NOMO-1 treated with dmso at 0.1 percent for 144 hours (cell line): ENCODE measurements around the gene CRBN.
A peak's percentile ranks its signal among the peaks of the same experiment; 100 is the strongest.

ENCODE experiments used
- DNase-seq: peaks from one replicate; lab custom pipeline; 2025; ENCODE audit not compliant: unreplicated experiment; lab: John Stamatoyannopoulos, UW

Gene CRBN

DNA sequence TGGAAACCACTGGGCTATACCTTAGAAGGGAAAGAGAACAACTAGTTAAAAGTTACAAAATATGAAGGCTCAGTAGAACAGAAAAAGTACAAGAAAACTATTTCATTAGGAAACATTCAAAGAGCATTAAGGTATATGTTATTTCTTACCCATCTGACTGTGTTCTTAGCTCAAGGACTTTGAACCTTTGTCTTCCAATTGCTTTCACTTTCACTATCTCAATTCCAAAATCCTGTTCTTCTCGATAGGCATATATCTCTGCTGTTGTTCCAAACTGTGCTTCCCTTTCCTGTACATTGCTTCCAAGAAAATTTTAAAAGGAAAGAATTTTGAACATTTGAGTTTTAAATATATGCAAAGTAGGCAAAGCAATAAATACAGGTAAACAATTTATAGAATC, 6.9 kb downstream of the CRBN start:
- DNase-seq = no peak

DNA sequence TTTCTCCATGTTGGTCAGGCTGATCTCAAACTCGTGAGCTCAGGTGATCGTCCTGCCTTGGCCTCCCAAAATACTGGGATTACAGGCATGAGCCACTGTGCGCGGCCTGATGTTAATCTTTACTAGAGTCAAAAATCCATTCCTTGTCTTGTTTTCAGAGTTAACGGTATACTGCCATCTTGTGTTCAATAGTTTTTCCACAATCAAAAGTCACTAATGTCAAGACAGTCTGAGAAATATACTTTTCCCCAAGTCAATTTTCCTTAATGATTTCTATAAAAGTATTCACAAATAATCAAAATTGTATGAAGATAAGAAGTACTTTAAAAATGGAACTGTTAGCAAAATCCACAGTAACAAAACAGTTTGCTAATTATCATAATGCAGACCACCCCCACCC, 8.5 kb downstream of the CRBN start:
- no peak for DNase-seq

DNA sequence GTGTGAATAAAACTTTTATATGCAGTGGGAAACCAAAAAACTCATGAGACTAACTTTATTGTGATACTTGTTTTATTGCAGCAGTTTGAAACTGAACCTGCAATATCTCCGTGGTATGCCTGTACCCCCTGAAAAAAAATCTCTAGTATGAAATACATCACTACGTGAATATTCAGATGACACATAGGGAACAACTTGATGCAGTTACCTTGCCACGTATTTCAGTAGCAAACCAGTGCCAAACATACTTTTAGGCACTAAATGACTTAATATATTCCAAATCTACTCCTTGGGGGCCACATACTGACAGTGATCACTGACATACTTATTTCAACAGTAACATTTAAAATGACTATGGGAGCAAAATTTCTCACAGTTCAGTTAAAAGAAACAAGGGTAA, 13.8 kb downstream of the CRBN start:
- DNase-seq = no peak

DNA sequence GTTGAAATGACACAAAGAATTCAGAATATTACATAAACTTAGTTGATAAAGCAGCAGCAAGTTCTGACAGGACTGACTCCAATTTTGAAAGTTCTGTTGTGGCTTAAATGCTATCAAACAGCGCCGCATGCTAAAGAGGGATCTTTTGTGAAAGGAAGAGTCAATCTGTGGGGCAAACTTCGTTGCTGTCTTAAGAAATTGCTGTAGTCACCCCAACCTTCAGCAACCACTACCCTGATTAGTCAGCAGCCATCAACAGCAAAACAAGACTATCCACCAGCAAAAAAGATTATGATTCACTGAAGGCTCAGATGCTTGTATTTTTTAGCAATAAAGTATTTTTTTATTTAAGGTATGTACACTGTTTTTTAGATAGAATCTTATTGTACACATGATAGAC, 14.2 kb downstream of the CRBN start:
- DNase-seq = no peak

DNA sequence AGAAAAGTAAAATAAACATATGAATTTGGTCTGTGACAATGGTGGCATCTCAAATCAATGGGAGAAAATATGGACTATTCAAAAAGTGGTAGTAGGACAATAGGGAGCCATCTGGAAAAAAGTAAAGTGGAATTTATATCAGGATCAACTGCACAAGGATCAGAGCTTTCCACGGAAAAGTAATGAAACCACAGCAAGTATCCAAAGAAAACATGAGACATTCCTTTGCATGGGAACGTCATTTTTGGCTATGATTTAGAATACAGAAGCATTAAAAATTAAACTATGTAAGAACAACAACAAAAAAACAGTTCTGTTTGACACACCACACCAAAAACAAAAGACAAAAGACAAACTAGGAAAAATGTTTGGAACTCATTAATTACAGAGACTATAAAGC, 18.7 kb downstream of the CRBN start:
- DNase-seq = no peak

DNA sequence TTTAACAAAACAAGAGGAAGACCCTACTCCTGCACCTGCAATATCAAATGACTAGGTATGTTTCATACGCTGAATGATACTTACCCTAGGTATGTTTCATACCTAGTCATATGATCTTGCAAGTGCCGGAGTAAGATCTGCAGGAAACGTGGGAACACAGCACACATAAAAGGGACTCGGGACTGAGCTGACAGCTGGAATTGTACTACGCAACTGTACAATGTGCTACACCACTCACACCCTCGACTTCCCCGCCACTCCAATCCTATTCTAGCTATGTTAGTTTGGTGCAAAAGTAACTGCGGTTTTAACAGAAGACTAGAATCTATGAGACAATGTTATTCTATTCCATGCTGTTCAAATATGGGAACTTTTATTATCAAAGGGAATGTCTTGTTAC, 22.0 kb downstream of the CRBN start:
- DNase-seq = no peak

DNA sequence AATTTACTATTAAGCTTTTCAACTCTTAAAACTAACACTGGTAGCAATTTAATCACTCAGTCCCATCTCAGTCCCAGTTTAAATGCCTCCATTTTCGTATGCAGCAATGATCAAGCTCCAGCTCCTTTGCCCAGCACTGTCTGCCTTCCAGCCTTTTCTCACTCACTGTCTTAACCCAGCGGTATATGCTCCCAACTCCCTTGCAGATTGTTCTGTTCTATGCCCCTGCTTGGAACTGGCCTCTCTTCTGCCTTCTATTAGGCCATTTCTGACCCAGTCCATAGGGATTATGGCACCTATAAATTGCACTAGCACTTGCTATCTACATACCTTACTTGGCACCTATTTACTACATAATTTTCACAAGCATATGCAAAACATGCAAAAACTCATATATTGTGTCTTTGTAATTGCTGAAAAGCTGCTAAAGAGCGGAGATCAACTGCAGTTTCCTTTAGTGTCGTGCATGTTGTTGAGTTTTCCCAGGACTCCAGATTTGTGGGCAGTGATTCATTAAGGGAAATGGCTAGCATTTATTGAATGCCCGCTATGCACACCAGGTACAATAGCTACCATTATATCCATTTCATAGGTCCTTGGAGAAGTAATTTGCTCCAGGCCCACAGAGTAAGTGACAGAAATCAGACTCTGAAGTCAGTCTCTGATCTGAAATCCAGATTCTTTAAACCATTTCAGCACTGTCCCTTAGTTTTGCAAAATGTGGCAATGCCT, 24.4 kb downstream of the CRBN start:
- no peak for DNase-seq

DNA sequence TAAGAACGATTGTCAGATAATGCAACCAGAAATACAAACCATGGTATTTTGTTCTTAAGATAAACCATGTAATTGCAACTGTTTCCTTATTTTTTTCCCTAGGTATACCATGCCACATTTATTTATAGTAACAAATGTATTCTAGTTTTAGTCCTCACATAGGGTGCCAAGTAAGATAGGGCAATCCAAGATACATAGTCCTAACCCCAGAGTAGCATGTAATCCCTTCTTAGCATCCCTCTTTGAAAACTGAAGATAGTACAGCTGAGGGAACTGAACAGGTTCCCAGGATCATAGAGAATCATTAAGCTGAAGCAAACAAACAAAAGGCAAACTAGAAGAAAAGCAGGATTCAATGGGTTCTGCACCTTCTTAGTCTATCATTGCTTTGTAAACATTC, 28.0 kb downstream of the CRBN start:
- DNase-seq = no peak

DNA sequence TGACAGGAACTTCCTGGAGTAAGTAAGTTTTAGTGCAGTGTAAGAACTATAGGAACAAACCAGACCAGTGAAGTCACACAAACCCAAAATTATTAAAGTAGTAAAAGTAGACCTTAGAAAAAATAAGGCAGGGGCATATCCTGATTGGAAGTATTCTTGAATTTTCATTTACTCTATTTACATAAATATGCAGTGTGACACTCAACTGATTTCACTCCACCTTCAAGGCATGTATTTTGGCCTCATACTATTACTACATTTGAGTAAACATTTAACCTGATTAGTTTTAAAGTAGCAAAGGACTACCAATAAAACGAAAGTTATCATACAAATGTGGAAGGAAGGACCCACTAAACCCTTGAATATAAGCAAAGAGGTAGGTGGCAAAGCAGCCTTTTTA, 29.9 kb downstream of the CRBN start:
- DNase-seq = no peak

DNA sequence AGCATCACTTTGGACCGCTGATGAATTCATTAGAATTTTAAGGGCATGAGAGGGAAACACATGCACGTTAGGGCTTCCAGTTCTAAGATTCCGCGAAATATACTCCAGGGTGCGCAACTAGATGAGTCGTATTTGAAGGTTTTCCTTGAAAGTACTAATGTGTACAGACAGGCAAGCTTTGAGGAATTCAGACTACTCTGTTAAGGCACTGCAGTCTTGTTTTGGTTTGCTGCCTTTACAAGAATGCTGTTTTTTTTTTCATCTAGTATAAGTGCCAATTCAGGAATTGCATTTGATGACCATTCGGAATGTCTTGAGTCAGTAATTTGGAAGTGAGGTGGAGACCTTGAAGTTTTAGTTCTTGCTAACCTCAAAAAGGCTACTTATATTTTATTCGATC, 33.7 kb downstream of the CRBN start:
- no peak for DNase-seq

DNA sequence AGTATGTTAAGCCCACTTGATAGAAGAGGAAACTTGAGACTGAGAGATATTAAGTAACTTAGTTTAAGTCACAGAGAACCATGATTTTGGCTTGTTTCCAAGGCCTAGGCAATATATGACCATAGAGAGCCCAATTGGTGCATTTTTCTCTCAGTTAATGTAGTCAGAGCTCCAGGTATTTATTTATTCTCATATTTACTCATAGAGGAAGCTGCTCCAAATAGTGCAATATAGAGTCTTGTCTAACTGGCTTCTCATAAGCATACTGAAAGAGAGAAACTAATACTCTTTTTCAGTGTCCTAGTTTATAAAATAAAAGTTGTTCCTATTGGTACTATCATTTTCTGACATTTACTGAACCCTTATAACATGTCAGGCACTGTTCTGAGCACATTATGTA, 37.6 kb downstream of the CRBN start:
- DNase-seq = no peak

DNA sequence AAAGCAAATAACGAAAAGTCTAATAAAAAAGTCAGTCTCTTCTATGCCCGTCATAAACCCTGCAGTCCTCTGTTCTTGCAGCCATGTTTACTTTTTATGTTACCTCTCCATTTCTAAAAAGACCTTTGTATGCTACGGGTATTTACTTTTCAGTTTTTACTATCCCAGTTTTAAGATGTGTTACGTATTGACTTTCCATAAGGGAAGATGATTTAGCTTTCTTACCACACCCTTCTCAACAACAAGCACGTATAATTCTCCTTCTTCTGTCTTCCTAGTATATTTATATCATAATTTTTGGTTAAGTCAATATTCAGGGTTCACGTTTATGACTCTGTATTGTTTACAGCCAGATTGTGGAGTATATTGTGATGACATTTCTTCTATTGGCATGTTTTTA, 42.0 kb downstream of the CRBN start:
- DNase-seq = no peak

DNA sequence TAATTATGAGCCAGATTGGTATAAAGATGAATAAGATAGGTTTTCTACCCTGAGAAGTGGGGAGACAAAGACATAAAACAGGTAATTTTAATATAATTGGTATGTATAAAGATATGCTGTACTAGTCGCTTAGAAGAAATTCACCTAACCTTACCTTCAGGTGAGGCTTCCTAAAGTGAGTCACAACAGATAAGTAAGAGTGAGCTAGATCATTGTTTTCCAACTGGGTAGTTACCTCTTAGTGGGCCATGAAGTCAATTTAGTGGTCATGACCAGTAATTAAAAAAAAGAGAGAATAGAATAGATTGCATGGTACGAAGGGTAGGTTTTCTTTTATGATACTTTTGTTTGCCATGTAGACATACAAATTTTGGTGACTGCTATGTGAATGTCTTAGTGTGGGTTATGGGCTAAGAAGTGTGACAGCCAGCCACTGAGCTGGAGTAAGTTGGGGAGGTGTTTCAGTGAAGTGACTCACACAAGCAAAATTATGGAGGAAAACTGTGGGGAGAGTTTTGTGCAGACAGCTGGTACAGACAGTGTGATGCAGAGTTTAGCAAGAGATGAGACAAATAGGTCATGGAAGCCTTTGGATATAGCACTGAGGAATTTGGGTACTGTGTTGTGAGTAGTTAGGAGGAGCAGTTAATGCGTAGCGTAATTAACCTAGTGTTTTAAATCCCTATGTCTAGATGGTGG, 44.6 kb downstream of the CRBN start:
- DNase-seq = no peak

DNA sequence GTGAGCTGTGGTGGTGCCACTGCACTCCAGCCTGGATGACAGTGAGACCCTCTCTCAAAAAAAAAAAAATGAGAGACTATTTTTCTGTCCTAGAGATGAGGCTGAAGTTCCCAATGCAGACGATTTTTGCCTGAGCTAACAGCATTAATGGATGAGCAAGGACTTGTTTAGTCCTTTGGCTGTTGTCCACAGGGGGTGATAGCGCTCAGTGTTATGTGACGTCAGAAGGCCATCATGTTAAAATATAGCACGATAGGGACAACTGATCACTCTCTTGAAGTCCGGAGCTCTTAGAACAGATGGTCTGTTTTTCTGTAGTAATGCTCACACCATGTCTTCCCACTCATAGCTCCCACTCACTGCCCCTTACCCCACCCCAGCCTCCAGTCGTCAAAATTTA, 46.0 kb downstream of the CRBN start:
- no peak for DNase-seq

DNA sequence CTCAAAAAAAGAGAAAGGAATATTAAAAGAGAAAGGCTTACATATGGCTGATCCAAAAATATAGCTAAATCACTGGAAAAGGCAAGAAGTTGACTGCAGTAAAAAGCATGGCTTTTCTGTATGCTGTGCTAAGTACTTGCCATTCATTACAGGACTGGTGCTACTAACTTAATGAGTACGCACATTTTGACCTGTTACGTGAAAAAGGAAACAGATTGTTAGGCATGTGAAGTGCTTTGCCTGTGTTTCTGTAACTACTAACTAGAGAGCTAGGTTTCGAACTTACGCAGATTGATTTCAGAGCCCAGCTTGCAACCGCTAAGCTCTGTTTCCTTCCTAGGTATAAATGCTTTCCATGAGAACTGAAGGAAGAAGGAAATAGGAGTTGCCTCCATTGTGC, 49.9 kb downstream of the CRBN start:
- no peak for DNase-seq

DNA sequence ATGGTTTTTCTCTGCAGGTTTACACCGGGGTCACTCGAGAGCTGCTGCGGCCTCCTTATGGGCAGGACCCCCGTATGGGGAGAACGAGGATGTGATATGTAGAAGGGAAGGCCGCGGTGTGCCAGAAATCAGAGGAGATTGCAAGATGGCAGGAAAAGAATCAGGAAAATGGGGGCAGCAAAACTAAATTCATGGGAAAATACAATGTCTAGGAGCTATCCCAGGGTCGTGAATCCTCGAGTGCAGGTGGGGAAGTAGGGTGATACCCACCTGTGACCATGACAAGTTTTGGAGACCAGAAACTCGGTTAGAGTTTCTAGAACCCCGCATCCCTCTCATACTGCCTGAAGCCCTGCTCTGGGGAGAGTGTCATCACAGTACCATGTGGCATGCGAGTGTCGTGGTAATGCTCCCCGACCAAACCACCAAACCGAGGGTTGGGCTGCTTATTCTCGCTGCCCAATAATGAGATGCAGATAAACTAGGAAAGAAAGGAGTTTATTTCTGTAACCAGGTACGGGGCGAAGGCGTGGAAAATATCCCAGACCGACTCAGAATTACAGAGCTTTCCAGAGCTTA, 52.0 kb downstream of the CRBN start:
- no peak for DNase-seq

DNA sequence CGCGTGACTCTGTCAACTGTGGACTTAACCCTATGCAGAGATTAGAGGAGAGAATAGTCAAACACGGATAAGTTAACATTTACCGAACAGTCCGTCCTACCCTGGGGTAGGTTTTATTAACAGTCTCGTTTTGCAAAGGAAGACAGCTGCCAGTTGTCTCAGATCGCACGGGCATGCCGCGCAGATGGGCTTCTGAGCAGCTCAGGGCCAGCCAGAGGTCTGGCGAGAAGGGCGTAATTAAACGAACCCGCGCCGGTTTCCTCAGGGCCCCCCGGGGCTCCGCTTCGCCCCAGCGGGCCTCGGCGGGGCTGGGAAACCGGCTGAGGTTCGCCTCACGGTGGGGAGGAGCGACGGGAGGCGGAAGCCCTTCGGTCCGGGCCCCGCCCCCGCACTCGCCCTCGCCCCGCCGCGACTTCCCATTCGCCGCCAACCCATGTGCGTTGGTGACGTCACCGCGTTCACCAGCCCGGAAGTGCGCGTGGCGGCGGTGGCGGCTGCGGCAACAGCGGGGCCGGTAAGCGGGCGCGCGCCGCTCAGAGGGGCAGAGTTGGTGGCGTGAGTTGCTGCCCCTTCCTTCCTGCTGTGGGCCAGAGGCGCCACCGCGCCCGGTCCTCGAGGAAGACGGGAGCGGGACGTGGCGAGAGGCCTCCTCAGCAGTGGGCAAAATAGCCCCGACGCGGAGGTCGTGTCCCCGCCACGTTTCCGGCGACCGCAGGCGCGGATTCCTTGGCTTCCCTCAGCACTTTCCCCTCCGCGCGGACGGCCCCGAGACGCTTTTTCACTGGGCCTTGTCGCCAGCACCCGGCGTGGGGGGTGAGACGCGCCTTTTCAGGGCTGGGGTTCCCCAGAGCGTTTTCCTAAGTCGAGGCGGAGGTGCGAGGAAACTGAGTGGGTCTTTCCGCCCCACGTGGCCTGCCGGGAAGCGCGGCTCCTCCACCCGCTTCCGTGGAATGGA, 52.7 kb downstream of the CRBN start, which contains the start of gene TRNT1:
Gene TRNT1, plus strand, starts transcription at position 464 of the 955 bp plus-strand sequence. CDS start 2,101 bp downstream, outside the sequence.
- peak; percentile 77 for DNase-seq

DNA sequence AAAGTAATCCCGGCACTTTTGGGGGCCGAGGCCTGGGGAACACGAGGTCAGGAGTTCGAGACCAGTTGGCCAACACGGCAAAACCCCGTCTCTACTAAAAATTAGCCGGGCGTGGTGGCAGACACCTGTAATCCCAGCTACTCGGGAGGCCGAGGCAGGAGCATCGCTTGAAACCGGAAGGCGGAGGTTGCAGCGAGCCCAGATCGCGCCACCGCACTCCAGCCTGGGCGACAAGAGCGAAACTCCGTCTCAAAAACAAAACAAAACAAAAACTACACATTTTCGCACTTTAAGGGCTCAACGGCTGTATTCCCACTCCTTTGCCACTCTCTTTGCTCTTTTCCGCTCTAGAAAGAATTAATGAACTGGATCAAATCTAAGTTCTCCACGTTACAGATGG, 53.5 kb downstream of the CRBN start:
- DNase-seq = no peak

DNA sequence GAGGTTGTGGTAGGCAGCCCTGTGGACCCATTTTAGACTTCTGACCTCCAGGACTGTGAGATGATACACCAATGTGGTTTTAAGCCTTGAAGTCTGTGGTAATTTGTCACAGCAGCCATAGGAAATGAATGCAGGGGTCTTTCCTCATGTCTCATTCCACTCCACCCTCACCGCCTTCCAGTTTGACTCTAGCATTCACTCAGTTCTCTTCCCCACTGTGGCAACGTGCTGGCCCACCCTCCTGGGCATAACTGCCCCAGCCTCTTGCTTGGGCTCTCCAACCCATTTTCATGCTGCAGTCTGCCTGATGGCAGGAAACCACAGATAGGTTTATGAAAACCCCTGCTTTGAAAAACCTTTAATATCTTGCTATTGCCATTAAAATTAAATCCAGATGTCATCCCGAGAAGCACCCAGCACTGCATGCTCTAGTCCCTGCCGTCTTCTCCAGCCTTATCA, 60.1 kb downstream of the CRBN start:
- DNase-seq = no peak

DNA sequence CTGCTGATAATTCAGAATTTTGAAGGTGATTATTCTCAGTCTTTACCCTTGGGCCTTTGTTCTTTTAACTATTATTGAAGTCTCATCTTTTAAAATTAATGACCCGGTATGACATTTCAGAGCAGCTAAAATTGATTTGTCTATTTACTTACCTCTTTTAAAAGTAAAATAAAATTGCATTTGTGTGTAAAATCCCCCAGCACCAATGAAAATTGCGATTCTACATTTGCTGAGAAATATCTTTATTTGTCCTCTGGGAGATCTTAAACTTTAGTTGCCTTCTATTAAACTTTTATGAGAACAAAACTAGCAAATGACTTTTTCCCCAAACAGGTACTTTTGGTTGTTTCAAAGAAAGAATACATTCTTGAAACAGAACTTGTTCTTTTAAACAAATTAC, 61.8 kb downstream of the CRBN start:
- no peak for DNase-seq

DNA sequence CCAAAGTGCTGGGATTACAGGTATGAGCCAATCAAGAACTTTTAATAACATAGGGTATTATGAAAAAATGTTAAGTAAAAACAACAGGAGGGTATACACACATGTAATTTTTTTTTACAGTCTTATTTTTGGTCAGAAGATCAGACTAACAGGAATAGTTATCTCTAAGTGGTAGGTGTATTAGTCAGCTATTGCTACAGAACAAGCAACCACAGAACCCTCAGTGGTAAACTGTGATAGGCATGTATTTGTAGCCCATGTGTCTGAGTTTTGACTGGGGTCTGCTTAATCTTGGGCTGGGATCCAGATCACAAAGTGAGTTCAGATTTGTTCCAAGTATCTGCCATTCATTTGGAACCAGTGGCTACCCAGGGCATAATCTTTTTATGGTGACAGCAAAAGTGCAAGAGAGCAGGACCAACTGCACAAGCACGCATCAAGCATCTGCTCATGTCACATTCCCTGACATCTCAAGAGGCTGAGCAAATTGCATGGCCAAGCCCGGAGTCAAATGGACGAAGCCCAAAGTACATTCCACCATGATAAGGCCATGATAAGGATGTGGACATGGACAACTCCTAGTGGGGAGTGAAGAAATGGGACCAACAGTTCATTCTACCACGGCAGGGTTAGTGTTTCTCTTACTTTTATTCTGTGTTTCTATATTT, 66.3 kb downstream of the CRBN start:
- no peak for DNase-seq
